Mononuclear cell (primary cell): Measurements from ENCODE around the gene RPL10A. TPM values are rescaled to one million over a fixed set of nuclear protein-coding genes. Genes with fewer than 3 reads are reported as not detected.

ENCODE experiments used
- H3K27me3 ChIP-seq: 2 replicates; pipeline ENCODE4 v1.6.0; 2011; ENCODE audit warnings: low read length, control low read depth; ENCODE audit not compliant: insufficient read depth
- H3K4me1 ChIP-seq: 2 replicates; pipeline ENCODE4 v1.5.1; 2011; ENCODE audit warnings: mild to moderate bottlenecking, low read length, control low read depth; ENCODE audit not compliant: insufficient read depth
- H3K4me3 ChIP-seq: 2 replicates; pipeline ENCODE4 v1.5.1; 2011; ENCODE audit warnings: mild to moderate bottlenecking, low read length, moderate library complexity
- H3K9me3 ChIP-seq: 2 replicates; pipeline ENCODE4 v1.5.1; 2011; ENCODE audit warnings: low read depth, mild to moderate bottlenecking, control low read depth, low read length
- total RNA-seq: library from RNA; depleted of rRNA; stranded (reverse); fragments of >200 nt; gene quantifications from one replicate; pipeline ENCODE4 v1.2.3, GENCODE V29; 2012

The RPL10A gene
- total RNA-seq, 1 donor = 1,708 TPM

DNA sequence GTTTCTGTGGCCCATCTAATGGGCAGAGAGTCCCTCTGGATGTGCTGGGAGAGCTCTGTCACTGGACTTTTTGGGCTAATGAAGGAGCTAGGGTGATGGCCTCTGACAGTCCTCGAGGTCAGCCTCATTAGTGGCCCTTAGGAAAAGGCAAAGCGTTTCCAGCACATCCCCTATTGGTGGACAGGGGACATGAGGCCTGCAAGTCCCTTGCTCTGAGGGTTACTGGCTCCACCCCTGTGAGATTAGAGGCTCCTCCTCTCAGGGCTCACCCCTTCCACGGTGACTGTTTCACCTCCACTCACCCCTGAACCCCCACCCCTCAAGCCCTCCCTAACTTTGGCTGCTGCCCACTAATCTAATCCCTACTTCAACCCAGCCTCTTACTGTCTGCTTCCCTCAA, 28.9 kb upstream of the RPL10A start:
- Histone ChIP-seq H3K27me3 (no peaks in the 10 kb centered on the region), H3K9me3 (no peaks in the 10 kb centered on the region), H3K4me3 (no peak overlapping the region), H3K4me1 (no peaks in the 10 kb centered on the region)

DNA sequence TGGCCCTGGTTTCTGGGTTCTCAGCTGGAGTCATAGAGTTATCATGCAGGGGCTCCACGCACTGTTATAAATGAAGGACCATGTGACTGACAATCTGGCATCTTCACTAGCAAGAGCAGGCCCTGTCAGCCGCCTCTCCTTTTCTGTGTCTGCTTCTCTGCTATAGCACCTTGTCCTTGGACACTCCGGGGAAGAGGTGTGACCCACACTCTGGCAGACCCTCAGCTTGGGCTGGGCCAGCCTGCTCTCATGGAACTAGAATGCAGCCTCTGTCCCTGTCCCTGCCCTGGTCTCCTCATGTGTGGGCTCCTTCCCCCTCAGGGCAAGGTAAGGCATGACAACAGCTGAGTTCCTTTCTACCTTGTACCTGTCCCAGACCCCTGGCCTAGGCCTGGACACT, 27.0 kb upstream of the RPL10A start:
- Histone ChIP-seq H3K4me1 (peaks cover 4% of the 10 kb centered on the region), H3K9me3 (no peaks in the 10 kb centered on the region), H3K4me3 (no peak overlapping the region), H3K27me3 (no peaks in the 10 kb centered on the region)

- no peak overlapping the region for H3K4me3 ChIP-seq
Measured at GRCh38 chr6:35441642-35442041, 26.6 kb upstream of the RPL10A start.

DNA sequence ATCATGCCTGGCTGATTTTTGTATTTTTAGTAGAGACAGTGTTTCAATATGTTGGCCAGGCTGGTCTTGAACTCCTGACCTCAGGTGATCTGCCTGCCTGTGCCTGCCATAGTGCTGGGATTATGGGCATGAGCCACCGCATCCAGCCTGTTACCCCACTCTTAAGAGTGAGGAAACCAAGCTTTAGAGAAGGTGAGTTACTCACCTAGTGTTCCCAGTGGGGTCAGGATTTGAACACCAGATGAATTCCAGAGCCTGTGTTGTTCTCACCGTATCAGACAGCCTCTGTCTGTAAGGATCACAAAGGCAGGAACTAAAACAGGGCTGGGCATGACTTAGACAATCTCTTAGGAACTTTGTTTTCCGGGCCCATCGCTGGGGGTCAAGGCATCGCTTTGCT, 25.5 kb upstream of the RPL10A start:
- peaks cover 4% of the 10 kb centered on the region for H3K4me1 ChIP-seq
- no peaks in the 10 kb centered on the region for H3K27me3 ChIP-seq
- no peak overlapping the region for H3K4me3 ChIP-seq
- H3K9me3 ChIP-seq = no peaks in the 10 kb centered on the region

More at GRCh38 chr6:35441642-35442041, 26.6 kb upstream of the RPL10A start:
- no peaks in the 10 kb centered on the region for H3K9me3 ChIP-seq
- no peaks in the 10 kb centered on the region for H3K27me3 ChIP-seq
- peaks cover 4% of the 10 kb centered on the region for H3K4me1 ChIP-seq

DNA sequence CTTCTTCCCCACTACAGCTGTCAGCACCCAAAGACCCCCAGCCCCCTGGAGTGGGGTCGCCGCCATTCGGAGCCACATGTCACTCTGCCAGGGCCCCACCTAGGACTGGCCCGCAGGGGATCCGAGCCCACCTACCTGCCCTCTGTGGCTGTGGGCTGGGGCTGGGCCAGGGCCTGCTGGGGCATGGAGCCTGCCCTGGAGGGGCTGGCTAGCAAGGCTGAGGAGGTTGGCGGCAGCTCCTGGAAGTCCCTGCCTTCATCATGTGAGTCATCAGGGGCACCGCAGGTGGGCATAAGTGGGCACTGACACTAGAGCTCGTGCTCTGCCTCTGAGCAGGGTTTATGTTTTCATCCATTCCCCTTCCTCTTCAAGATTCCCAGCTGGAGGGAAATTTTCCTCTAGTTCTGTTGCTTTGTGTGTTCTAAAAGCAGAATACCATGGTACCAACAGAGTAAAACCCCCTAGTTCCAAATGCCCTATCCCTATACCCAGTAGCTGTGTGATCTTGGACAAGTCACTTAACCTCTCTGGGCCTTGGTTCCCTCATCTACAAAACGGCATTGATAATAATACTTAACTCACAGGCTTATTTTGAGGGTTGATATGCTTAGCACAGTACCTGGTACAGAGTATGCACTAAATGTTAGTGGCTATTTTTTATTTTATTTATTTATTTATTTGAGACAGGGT, 24.7 kb upstream of the RPL10A start:
- no peaks in the 10 kb centered on the region for H3K27me3 ChIP-seq
- no peaks in the 10 kb centered on the region for H3K9me3 ChIP-seq
- no peak overlapping the region for H3K4me3 ChIP-seq
- H3K4me1 ChIP-seq = peaks cover 4% of the 10 kb centered on the region

DNA sequence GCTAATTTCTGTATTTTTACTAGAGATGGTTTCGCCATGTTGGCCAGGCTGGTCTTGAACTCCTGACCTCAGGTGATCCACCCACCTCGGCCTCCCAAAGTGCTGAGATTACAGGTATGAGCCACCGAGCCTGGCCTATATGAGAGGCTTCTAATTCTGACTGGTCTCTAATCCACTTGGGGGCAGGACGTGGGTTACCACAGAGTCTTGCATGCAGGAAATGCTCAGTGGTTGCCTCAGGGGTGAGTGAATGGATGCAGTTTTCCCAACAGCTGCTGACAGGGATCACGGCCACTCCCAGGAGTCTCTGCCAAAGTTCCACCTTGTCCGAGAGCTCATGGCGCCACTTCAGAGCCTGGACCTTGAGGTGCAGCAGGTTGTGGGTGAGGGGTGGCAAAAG, 22.5 kb upstream of the RPL10A start:
- Histone ChIP-seq H3K27me3 (no peaks in the 10 kb centered on the region), H3K4me3 (no peak overlapping the region), H3K9me3 (no peaks in the 10 kb centered on the region), H3K4me1 (peaks cover 4% of the 10 kb centered on the region)

- Histone ChIP-seq H3K4me1 (peaks cover 19% of the 10 kb centered on the region), H3K4me3 (no peak overlapping the region), H3K9me3 (no peaks in the 10 kb centered on the region), H3K27me3 (no peaks in the 10 kb centered on the region)
Measured at GRCh38 chr6:35448191-35448590, 20.0 kb upstream of the RPL10A start.

- Histone ChIP-seq H3K27me3 (no peaks in the 10 kb centered on the region), H3K4me3 (no peak overlapping the region), H3K4me1 (peaks cover 31% of the 10 kb centered on the region), H3K9me3 (no peaks in the 10 kb centered on the region)
Measured at GRCh38 chr6:35449287-35449881, 18.8 kb upstream of the RPL10A start.

GRCh38 chr6:35451354-35452182, 16.6 kb upstream of the RPL10A start:
- Histone ChIP-seq H3K27me3 (no peaks in the 10 kb centered on the region), H3K9me3 (no peaks in the 10 kb centered on the region), H3K4me1 (peaks cover 31% of the 10 kb centered on the region), H3K4me3 (peak overlapping the region; percentile 46)

DNA sequence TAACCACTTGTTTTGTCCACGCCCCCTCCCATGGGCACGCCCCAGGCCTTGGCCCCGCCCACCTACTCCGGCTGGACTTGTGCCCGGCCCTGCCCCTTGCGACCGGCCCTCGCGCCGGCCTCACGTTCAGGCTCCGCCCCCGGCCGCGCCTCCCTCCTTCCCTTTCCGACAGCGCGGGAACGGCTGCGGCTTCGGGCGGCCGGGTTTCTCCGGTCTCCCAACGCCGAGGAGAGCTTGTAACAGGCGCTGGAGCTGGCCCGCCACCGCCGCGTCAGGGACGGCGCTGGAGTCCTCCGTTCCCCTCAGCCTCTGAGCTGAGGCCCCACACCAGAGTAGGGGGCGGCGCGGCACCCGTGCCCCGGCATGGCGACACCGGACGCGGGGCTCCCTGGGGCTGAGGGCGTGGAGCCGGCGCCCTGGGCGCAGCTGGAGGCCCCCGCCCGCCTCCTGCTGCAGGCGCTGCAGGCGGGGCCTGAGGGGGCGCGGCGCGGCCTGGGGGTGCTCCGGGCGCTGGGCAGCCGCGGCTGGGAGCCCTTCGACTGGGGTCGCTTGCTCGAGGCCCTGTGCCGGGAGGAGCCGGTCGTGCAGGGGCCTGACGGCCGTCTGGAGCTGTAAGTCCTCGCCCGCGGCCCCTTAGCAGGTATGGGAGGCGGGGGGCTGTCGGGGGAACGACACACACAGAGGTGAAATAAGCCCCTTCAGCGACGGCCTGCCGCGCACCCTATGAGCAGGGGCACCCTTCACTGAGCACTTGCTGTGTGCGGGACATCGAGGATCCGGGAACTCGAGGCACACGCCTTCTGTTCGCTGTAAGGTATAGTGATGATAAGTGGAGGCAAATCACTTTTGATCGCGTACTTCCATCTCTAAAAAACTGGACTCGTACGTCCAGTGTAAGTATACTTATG, 15.8 kb upstream of the RPL10A start, which contains the start of gene FANCE:
FANCE (plus strand) TSS at position 156 of the 908 bp plus-strand sequence; CDS start at position 364, 208 bp downstream.
- peak within 1 kb of the TSS; percentile 46 for H3K4me3 ChIP-seq
- peaks cover 31% of the 10 kb centered on the region for H3K4me1 ChIP-seq
- no peaks in the 10 kb centered on the region for H3K27me3 ChIP-seq
- H3K9me3 ChIP-seq = no peaks in the 10 kb centered on the region

GRCh38 chr6:35453236-35453635, 15.0 kb upstream of the RPL10A start:
- no peaks in the 10 kb centered on the region for H3K9me3 ChIP-seq
- H3K4me3 ChIP-seq = peak overlapping the region; percentile 46
- H3K27me3 ChIP-seq = no peaks in the 10 kb centered on the region
- H3K4me1 ChIP-seq = peaks cover 31% of the 10 kb centered on the region

DNA sequence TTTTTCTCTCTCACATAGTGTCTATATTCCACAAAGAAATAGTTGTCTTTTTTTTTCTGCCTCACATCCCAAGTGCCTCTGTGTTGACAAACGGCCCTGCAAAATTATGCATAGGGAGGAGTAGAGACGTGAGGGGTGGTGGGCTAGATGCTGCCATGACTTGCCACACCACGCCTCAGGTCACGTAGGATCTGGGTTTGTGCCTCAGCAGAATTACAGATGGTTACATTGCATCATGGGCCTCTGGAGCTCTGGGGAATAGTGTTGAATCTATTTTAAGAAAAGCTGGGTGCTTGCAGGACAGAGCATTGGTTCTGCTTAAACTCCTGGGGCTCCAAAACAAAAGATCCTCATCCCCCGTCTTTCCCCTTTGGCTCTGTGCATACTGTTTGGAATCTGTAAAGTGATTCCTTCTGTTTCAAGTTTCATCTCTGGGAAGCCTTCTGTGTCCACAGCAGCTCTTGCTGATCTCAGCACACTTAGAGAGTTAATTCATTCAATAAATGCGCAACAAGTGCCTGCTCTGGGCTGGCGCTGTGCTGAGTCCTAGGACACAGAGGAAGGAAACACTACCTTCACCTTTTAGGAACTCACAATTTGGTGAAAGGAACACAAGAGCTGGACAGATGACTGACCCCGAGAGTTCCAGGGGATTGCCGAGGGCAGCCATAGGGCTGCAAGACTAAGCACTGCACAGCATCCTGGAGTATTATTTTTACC, 13.7 kb upstream of the RPL10A start:
- H3K9me3 ChIP-seq = no peaks in the 10 kb centered on the region
- no peaks in the 10 kb centered on the region for H3K27me3 ChIP-seq
- peaks cover 31% of the 10 kb centered on the region for H3K4me1 ChIP-seq
- H3K4me3 ChIP-seq = no peak overlapping the region

GRCh38 chr6:35457907-35458306, 10.3 kb upstream of the RPL10A start:
- peaks cover 18% of the 10 kb centered on the region for H3K4me1 ChIP-seq
- H3K4me3 ChIP-seq = no peak overlapping the region
- no peaks in the 10 kb centered on the region for H3K9me3 ChIP-seq
- H3K27me3 ChIP-seq = no peaks in the 10 kb centered on the region

DNA sequence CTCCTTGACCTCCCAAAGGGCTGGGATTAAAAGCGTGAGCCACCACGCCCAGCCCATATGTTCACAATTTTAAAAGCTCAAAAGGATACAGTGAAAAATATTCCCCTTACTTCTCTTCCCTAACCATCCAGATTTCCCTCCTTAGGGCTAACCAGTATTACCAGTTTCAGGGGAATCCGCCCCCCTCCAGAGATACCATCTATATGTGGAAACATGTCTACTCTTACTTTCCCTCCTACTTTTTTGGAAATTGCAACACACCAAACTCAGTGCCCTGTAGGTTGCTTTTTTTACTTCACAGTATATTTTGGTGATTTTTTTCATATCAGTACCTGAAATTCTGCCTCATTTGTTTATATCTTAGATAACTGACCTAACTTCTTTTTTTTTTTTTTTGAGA, 6.9 kb upstream of the RPL10A start:
- Histone ChIP-seq H3K27me3 (no peaks in the 10 kb centered on the region), H3K4me1 (no peaks in the 10 kb centered on the region), H3K9me3 (no peaks in the 10 kb centered on the region), H3K4me3 (no peak overlapping the region)
